Trophoblast cell (in vitro differentiated cells and primary cell): ENCODE data around the gene LMLN.

ENCODE experiments used
- DNase-seq, 2 donors: peaks; one replicate each; pipeline ENCODE4 v3.0.0-alpha.2; 2016
- H2AFZ ChIP-seq: 2 replicates; pipeline ENCODE4 v1.6.1; 2013; ENCODE audit warnings: low read length, moderate library complexity, mild to moderate bottlenecking; ENCODE audit not compliant: insufficient read depth, poor library complexity
- H2AK5ac ChIP-seq: 2 replicates; pipeline ENCODE4 v1.6.1; 2013; ENCODE audit warnings: mild to moderate bottlenecking, low read length
- H2BK120ac ChIP-seq: 2 replicates; pipeline ENCODE4 v1.6.1; 2013; ENCODE audit warnings: low read length, mild to moderate bottlenecking, moderate library complexity; ENCODE audit not compliant: insufficient read depth, poor library complexity
- H2BK12ac ChIP-seq: 2 replicates; pipeline ENCODE4 v1.6.1; 2013; ENCODE audit warnings: mild to moderate bottlenecking, low read length, moderate library complexity
- H2BK5ac ChIP-seq: 2 replicates; pipeline ENCODE4 v1.6.1; 2013; ENCODE audit warnings: low read length, low read depth, moderate library complexity, mild to moderate bottlenecking; ENCODE audit not compliant: poor library complexity
- H3K14ac ChIP-seq: 2 replicates; pipeline ENCODE4 v1.6.1; 2013; ENCODE audit warnings: mild to moderate bottlenecking, low read length
- H3K18ac ChIP-seq: 2 replicates; pipeline ENCODE4 v1.6.1; 2013; ENCODE audit warnings: mild to moderate bottlenecking, low read length
- H3K23ac ChIP-seq: 2 replicates; pipeline ENCODE4 v1.6.1; 2013; ENCODE audit warnings: low read length
- H3K27ac ChIP-seq: 2 replicates; pipeline ENCODE4 v1.5.1; 2013; ENCODE audit warnings: low read depth, mild to moderate bottlenecking, inconsistent platforms, low read length, moderate library complexity
- H3K27me3 ChIP-seq: 2 replicates; pipeline ENCODE4 v1.6.1; 2013; ENCODE audit warnings: inconsistent platforms, mild to moderate bottlenecking, low read length, moderate library complexity; ENCODE audit not compliant: insufficient read depth
- H3K36me3 ChIP-seq, 2 experiments: 1 replicate in 1 of 2; 2 replicates in 1 of 2; pipeline ENCODE4 v1.6.1; 2013; ENCODE audit warnings: low read length in 2 of 2, mild to moderate bottlenecking in 2 of 2, moderate library complexity in 1 of 2; ENCODE audit not compliant: insufficient read depth in 2 of 2, control insufficient read depth in 1 of 2
- H3K4ac ChIP-seq: 2 replicates; pipeline ENCODE4 v1.6.1; 2013; ENCODE audit warnings: low read depth, mild to moderate bottlenecking, low read length, moderate library complexity
- H3K4me1 ChIP-seq, 2 experiments: 1 replicate in 1 of 2; 2 replicates in 1 of 2; pipeline ENCODE4 v1.6.1; 2013; ENCODE audit warnings: low read length in 2 of 2, mild to moderate bottlenecking in 2 of 2, moderate library complexity in 1 of 2; ENCODE audit not compliant: insufficient read depth in 2 of 2, control insufficient read depth in 1 of 2
- H3K4me2 ChIP-seq: 2 replicates; pipeline ENCODE4 v1.6.1; 2013; ENCODE audit warnings: inconsistent platforms, mild to moderate bottlenecking, low read length, moderate library complexity
- H3K4me3 ChIP-seq: 2 replicates; pipeline ENCODE4 v1.5.1; 2013; ENCODE audit warnings: mild to moderate bottlenecking, low read depth, low read length, inconsistent platforms
- H3K79me1 ChIP-seq: one replicate; pipeline ENCODE4 v1.6.1; 2013; ENCODE audit warnings: low read length
- H3K79me2 ChIP-seq: 2 replicates; pipeline ENCODE4 v1.6.1; 2013; ENCODE audit warnings: low read length, mild to moderate bottlenecking; ENCODE audit not compliant: control insufficient read depth, insufficient read depth, poor library complexity
- H3K9ac ChIP-seq: 2 replicates; pipeline ENCODE4 v1.6.1; 2013; ENCODE audit warnings: mild to moderate bottlenecking, low read length
- H3K9me3 ChIP-seq: 2 replicates; pipeline ENCODE4 v1.6.1; 2013; ENCODE audit warnings: low read depth, mild to moderate bottlenecking, control low read depth, inconsistent platforms, low read length; ENCODE audit not compliant: insufficient read depth
- H4K12ac ChIP-seq: 2 replicates; pipeline ENCODE4 v1.6.1; 2013; ENCODE audit warnings: low read depth, mild to moderate bottlenecking, low read length, moderate library complexity
- H4K8ac ChIP-seq: 2 replicates; pipeline ENCODE4 v1.6.1; 2013; ENCODE audit warnings: low read depth, mild to moderate bottlenecking, low read length, moderate library complexity
- H4K91ac ChIP-seq: one replicate; pipeline ENCODE4 v1.6.1; 2013; ENCODE audit warnings: low read depth, mild to moderate bottlenecking, low read length, moderate library complexity
- WGBS: extraction: QIAGEN DNeasy Blood & Tissue Kit; methylation state at CpG from one replicate; pipeline ENCODE4 v1.1.7; 2013; ENCODE audit warnings: missing lambda C conversion rate; ENCODE audit not compliant: insufficient read length, insufficient coverage; ENCODE audit errors: extremely low coverage; 5-methylcytosine and 5-hydroxymethylcytosine counted together

Gene LMLN

GRCh38 chr3:198026620-198027019 lies 66.6 kb downstream of the LMLN start:
- H3K18ac ChIP-seq, result no peak overlapping the region
- H4K12ac ChIP-seq, result no peak overlapping the region
- H2BK12ac ChIP-seq, result no peak overlapping the region
- H3K27me3 ChIP-seq, result no peaks in the 10 kb centered on the region
- no peaks in the 10 kb centered on the region for H3K9me3 ChIP-seq
- H3K9ac ChIP-seq, result no peak overlapping the region
- no peak overlapping the region for H2BK120ac ChIP-seq
- no peaks in the 10 kb centered on the region for H3K79me1 ChIP-seq
- WGBS, result no CpG with 5 or more reads among the region's 5 CpGs
- H3K4me1 ChIP-seq, result no peaks in the 10 kb centered on the region
- no peak overlapping the region for H3K14ac ChIP-seq
- H3K4ac ChIP-seq, result no peak overlapping the region
- H2BK5ac ChIP-seq, result no peak overlapping the region
- H2AK5ac ChIP-seq, result no peak overlapping the region
- H3K23ac ChIP-seq, result no peak overlapping the region
- no peak for DNase-seq
- no peak overlapping the region for H4K91ac ChIP-seq
- no peak overlapping the region for H2AFZ ChIP-seq
- H4K8ac ChIP-seq, result no peak overlapping the region
- no peak overlapping the region for H3K4me3 ChIP-seq
- no peaks in the 10 kb centered on the region for H3K79me2 ChIP-seq
- no peak overlapping the region for H3K4me2 ChIP-seq
- H3K27ac ChIP-seq, result no peak overlapping the region
- H3K36me3 ChIP-seq, result no peaks in the 10 kb centered on the region

DNA sequence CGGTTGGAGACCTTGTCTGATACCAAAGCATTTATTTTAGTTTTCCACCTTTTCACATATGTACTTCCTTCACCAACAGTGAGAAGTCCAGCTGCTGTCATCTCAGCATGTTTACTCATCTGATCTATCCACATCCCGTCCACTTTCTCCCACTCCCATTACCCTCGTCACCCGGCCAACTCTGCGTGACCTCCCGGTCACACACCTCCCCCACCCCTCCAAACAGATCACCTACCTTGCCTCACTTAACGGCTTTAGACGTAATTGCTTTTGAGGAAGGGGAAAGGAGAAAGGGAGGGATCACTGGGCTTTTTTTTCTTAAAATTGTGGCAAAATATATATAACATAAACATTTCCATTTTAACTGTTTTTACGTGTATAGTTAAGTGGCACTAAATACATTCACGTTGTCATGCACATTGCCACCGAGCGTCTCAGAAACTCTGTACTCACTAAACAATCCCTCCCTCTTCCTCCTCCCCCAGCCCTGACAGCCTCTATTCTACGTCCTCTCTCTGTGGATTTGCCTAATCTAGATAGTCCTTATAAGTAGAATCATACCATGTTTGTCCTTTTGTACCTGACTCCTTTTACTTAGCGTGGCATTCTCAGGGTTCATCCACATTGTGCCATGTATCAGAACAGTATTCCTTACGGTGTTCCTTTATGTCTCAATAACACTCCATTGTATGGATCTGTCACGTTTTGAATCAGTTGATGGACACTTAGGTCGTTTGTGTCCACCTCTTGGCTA lies 67.2 kb downstream of the LMLN start:
- H2AK5ac ChIP-seq, result no peak overlapping the region
- no peak overlapping the region for H2AFZ ChIP-seq
- H3K14ac ChIP-seq, result no peak overlapping the region
- no peak overlapping the region for H2BK12ac ChIP-seq
- H2BK120ac ChIP-seq, result no peak overlapping the region
- H3K79me2 ChIP-seq, result no peaks in the 10 kb centered on the region
- H4K8ac ChIP-seq, result no peak overlapping the region
- H3K4ac ChIP-seq, result no peak overlapping the region
- H3K9me3 ChIP-seq, result no peaks in the 10 kb centered on the region
- no peak for DNase-seq
- H3K27me3 ChIP-seq, result no peaks in the 10 kb centered on the region
- H3K18ac ChIP-seq, result no peak overlapping the region
- H3K4me2 ChIP-seq, result no peak overlapping the region
- H4K12ac ChIP-seq, result no peak overlapping the region
- no peaks in the 10 kb centered on the region for H3K4me1 ChIP-seq
- no peak overlapping the region for H2BK5ac ChIP-seq
- H3K9ac ChIP-seq, result no peak overlapping the region
- no peak overlapping the region for H3K4me3 ChIP-seq
- H3K23ac ChIP-seq, result no peak overlapping the region
- no peak overlapping the region for H3K27ac ChIP-seq
- 100% methylated on average over 4 of the region's 17 CpGs for WGBS
- H3K36me3 ChIP-seq, result no peaks in the 10 kb centered on the region
- no peak overlapping the region for H4K91ac ChIP-seq
- no peaks in the 10 kb centered on the region for H3K79me1 ChIP-seq

- Histone ChIP-seq H3K4ac (no peak overlapping the region), H2BK12ac (no peak overlapping the region), H3K4me3 (no peak overlapping the region), H3K9me3 (no peaks in the 10 kb centered on the region), H3K4me2 (no peak overlapping the region), H2AK5ac (no peak overlapping the region), H3K14ac (no peak overlapping the region), H2BK120ac (no peak overlapping the region), H3K9ac (no peak overlapping the region), H4K12ac (no peak overlapping the region), H2AFZ (no peak overlapping the region), H2BK5ac (no peak overlapping the region), H3K18ac (no peak overlapping the region), H3K4me1 (peaks cover 0 to 3% of the 10 kb centered on the region in 2 experiments), H3K36me3 (no peaks in the 10 kb centered on the region), H3K27me3 (no peaks in the 10 kb centered on the region), H4K8ac (no peak overlapping the region), H3K23ac (no peak overlapping the region), H3K79me2 (no peaks in the 10 kb centered on the region), H3K27ac (no peak overlapping the region), H4K91ac (no peak overlapping the region), H3K79me1 (no peaks in the 10 kb centered on the region)
- DNase-seq, result no peak
- no CpG with 5 or more reads among the region's 13 CpGs for whole genome bisulfite sequencing
These were observed 67.9 kb downstream of the LMLN start for GRCh38 chr3:198027799-198028390.

DNA sequence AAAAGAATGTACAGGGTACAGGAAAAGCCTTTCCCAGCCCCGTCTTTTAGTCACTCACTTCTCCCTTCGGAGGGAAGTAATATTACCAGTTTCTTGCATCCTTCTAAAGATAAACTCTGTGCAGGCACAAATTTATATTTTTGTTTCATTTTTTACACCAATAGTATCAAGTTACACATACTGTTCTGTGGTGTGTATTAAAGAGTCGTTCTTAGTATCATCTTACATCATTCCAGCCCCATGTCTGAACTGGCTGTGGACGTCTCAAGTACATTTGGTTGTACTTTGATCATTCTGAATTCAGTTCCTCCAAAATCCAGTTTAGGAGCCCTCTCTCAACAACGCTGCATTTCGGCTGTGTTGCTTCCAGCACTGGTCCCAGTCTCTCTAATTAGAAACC lies 68.7 kb downstream of the LMLN start:
- H2BK12ac ChIP-seq, result no peak overlapping the region
- no peak overlapping the region for H3K18ac ChIP-seq
- H3K27me3 ChIP-seq, result no peaks in the 10 kb centered on the region
- H3K14ac ChIP-seq, result no peak overlapping the region
- H2BK5ac ChIP-seq, result no peak overlapping the region
- H3K4me1 ChIP-seq, result peaks cover 0 to 3% of the 10 kb centered on the region in 2 experiments
- no peak overlapping the region for H3K9ac ChIP-seq
- H4K8ac ChIP-seq, result no peak overlapping the region
- H4K12ac ChIP-seq, result no peak overlapping the region
- no peak overlapping the region for H4K91ac ChIP-seq
- no peak overlapping the region for H3K4me3 ChIP-seq
- no peak overlapping the region for H3K27ac ChIP-seq
- H3K36me3 ChIP-seq, result no peaks in the 10 kb centered on the region
- no peaks in the 10 kb centered on the region for H3K79me1 ChIP-seq
- H3K4me2 ChIP-seq, result no peak overlapping the region
- no peaks in the 10 kb centered on the region for H3K9me3 ChIP-seq
- no peak overlapping the region for H3K23ac ChIP-seq
- no peaks in the 10 kb centered on the region for H3K79me2 ChIP-seq
- no peak overlapping the region for H2BK120ac ChIP-seq
- WGBS, result no CpG with 5 or more reads among the region's 6 CpGs
- no peak overlapping the region for H2AFZ ChIP-seq
- H2AK5ac ChIP-seq, result no peak overlapping the region
- no peak overlapping the region for H3K4ac ChIP-seq
- DNase-seq, result no peak
